ENCODE data around the gene PAFAH1B1.

PAFAH1B1 gene

DNA sequence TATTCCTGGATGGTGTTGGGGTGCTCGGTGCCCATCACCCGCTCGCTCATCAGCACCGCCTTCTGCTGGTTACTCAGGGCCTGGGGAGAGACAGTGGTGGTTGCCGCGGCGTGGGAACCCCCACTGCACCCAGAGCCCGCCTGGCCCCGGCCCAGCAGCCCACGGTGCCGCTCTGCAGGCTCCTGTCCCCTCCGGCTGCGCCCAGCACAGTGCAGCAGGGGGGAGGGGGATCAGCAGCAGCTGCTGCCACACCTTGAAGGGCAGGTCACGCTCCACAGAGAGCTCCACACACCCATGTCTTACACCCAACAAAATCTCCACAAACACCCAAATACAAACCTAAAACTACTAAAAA is 99.3 kb downstream of the PAFAH1B1 start:
- in situ Hi-C loops (cut with MboI; ENCODE audit: low sequenced_read_pairs, unreplicated experiment): no loop called here

DNA sequence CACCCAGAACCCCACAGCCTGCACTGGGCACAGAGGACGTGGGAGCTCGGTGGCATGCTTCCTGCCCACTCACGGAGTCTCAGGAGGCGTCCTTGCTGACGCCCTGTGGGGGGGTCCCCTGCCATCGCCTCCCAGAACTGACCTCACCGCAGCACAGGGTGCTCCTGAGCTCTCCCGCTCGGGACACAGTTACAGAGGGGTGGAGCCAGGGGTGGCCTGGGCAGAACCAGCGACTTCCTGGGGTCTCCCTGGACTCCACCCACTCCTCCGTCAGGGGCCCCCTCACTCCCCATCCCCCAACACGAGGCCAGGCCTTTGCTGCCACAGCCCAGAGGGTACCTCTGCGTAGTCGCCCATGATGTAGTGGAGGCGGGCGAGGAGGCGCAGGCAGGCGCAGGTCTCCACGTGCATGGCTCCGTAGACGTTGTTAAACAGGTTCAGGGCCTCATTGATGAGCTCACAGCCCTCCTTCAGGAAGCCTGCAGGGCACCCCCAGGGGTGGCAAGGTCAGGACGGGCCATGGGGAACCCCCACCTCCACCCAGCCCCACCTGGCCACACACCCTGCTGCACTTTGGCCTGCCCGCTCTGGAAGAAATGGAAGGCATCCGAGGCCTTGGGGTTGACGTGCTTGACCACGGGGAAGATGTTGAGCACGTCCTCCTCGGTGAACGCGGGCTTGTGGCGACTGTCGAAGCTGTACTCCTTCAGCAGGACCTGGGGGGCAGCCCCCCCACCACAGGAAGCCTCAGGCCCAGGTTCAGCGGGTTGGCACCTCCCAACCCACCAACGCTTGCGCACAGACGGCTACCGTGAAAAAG is 100.3 kb downstream of the PAFAH1B1 start:
- in situ Hi-C loops (cut with MboI; ENCODE audit: low sequenced_read_pairs, unreplicated experiment): no loop called here
- DNase-seq (ENCODE audit: low spot score): peak; percentile 18
- TF ChIP-seq, protein P1, sequence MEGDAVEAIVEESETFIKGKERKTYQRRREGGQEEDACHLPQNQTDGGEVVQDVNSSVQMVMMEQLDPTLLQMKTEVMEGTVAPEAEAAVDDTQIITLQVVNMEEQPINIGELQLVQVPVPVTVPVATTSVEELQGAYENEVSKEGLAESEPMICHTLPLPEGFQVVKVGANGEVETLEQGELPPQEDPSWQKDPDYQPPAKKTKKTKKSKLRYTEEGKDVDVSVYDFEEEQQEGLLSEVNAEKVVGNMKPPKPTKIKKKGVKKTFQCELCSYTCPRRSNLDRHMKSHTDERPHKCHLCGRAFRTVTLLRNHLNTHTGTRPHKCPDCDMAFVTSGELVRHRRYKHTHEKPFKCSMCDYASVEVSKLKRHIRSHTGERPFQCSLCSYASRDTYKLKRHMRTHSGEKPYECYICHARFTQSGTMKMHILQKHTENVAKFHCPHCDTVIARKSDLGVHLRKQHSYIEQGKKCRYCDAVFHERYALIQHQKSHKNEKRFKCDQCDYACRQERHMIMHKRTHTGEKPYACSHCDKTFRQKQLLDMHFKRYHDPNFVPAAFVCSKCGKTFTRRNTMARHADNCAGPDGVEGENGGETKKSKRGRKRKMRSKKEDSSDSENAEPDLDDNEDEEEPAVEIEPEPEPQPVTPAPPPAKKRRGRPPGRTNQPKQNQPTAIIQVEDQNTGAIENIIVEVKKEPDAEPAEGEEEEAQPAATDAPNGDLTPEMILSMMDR (IDR thresholded peaks at IDR 0.05; ENCODE audit: borderline replicate concordance, control extremely low read depth, extremely low read depth, insufficient read depth, missing control alignments): no peak

More for the DNA sequence above, 99.3 kb downstream of the PAFAH1B1 start:
- DNase-seq (ENCODE audit: low spot score): peak; percentile 26
- TF ChIP-seq, protein P1 (IDR thresholded peaks at IDR 0.05; ENCODE audit: borderline replicate concordance, control extremely low read depth, extremely low read depth, insufficient read depth, missing control alignments): no peak

DNA sequence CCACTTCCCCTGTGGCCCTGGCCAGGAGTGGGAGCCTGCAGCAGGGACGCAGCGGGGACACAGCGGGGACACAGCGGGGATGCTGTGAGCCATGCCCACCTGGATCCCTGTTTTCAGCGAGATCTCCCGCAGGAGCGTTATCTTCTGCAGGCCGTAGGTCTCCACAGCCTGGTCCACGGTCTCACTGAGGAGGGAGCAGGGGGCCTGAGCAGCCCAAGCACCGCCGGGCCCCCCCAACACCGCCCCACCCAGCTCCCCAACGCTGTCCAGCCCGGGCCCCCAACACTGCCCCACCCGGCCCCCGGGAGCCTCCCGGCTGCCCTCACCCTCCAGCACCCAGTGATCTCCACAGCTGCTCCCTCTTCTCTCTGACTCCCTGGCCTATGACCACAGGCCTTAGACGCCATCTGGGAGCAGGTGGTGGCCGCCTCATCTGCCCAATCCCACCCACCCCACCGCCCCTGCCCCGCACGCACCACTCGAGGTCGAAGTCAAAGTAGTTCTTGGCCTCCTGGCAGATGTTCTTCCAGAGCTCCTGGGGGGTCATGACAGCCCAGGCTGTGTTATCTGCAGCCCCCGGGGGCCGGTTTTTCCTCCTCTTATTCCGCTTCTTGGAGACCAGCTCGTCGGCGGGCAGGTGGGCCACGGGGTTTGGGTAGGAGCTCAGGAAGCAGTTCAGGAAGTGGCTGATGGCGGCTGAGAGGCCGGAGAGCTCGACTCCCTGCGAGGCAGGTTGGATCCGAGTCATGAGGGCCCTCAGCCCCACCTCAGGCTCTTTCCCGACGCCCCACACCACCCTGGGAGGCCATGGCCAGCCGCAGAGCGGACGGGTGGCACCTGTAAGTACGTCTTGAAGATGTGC is 101.2 kb downstream of the PAFAH1B1 start:
- peak; percentile 25 for DNase-seq (ENCODE audit: low spot score)
- TF ChIP-seq, protein P1 (IDR thresholded peaks at IDR 0.05; ENCODE audit: borderline replicate concordance, control extremely low read depth, extremely low read depth, insufficient read depth, missing control alignments): no peak
- in situ Hi-C loops (cut with MboI; ENCODE audit: low sequenced_read_pairs, unreplicated experiment): no loop called here

DNA sequence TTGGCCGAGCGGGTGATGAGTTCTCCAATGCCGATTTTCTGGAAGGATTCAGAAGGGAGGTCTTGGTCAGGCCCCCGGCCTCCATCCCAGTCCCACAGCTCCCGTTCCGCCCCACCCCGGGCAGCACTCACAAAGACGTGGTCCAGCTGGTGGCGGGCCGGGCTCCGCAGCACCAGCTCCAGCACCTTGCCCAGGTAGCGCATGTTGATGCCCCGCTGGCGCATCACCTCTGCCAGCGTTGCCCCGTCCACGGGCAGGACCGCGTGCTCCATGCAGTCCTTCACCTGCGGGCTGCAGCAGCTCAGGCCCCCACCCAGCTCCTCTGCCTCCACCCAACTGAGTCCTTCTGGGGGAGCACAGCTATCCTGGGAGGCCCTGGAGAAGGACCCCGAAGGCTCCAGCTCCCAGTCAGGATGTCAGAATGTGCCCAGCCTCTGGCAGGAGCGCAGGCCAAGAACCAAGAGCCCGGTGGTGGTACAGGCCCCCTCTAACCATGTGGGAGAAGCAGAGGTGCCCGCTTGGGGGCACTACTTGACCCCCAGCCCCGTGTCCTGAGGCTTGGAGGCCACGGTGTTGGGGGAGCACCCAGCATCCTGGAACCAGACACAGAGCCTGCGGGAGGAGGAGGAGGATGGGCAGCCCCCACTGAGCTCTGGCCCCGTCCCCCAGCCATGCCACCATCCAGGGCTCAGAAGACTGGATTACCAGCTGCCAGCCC is 101.9 kb downstream of the PAFAH1B1 start:
- in situ Hi-C loops (cut with MboI; ENCODE audit: low sequenced_read_pairs, unreplicated experiment): no loop called here
- TF ChIP-seq, protein P1 (IDR thresholded peaks at IDR 0.05; ENCODE audit: borderline replicate concordance, control extremely low read depth, extremely low read depth, insufficient read depth, missing control alignments): no peak

DNA sequence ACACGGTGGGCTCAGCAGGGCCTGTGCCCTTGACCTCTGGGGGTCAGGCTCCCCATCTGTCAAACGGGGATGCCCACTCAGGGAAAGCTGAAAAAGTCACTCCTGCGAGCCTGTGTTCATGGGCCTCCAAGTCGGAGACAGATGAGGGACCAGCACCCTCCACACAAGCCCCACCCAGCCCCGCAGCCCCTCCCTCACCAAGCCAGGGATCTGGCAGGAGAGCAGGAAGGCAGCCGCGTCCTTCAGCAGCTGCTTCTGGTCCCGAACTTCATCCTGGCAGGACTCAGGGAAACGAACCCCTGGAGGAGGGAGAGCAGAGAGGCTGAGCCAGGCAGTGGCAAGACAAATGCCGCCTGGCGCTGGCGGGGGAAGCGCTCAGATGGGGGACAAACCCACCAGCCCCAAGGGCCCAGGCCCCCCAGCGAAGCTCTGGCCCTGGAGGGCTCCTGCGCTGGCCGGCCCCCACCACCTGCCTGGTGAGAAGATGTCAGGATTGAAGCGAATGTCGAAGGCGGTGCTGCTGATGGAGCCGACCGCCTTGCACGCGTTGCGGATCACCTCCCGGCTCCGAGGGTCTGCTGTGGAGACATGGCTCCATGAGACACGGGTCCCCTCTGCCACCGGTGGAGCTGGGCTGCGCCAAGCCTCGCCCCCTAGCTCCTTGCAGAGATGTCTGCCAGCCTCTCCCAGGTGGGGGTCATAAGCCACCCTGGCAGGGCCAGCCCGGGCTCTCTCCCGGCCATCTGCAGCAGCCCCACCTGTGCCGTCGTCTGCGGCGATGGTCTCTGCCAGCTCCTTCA is 102.7 kb downstream of the PAFAH1B1 start:
- TF ChIP-seq, protein P1 (IDR thresholded peaks at IDR 0.05; ENCODE audit: borderline replicate concordance, control extremely low read depth, extremely low read depth, insufficient read depth, missing control alignments): no peak
- in situ Hi-C loops (cut with MboI; ENCODE audit: low sequenced_read_pairs, unreplicated experiment): no loop called here
- DNase-seq (ENCODE audit: low spot score): peak; percentile 29

More for the DNA sequence above, 101.9 kb downstream of the PAFAH1B1 start:
- peak; percentile 45 for DNase-seq (ENCODE audit: low spot score)
